AG10803 (cell line): Measurements from ENCODE around the gene KCNQ1.

Experiments
- DNase-seq: peaks from one replicate; pipeline ENCODE4 v3.0.0; 2010; ENCODE audit warnings: low read depth
- H3K4me3 ChIP-seq: 2 replicates; pipeline ENCODE4 v1.5.1; 2011; ENCODE audit warnings: mild to moderate bottlenecking, low read length, control low read depth
- TF ChIP-seq, protein P1 (sequence below): conservative IDR thresholded peaks from 2 replicates; pipeline ENCODE4 v1.5.1; 2011; ENCODE audit warnings: mild to moderate bottlenecking, low read length, control low read depth, inconsistent platforms

The KCNQ1 gene

DNA sequence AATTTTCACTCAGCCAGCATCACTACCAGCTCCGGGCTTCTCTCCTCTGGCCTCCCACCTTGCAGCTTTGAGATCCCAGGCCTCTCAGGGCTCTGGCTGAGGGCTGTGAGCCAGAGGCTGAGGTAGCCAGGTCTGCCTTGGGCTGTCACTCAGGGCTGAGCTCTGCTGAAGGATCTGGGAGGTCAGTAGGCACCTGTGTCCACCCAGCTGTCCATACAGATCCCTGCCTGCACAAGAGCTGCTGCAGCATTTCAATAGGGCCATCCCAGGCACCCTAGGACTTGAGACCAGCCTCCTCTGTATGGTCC, 242.4 kb downstream of the KCNQ1 start:
- TF ChIP-seq, protein P1, sequence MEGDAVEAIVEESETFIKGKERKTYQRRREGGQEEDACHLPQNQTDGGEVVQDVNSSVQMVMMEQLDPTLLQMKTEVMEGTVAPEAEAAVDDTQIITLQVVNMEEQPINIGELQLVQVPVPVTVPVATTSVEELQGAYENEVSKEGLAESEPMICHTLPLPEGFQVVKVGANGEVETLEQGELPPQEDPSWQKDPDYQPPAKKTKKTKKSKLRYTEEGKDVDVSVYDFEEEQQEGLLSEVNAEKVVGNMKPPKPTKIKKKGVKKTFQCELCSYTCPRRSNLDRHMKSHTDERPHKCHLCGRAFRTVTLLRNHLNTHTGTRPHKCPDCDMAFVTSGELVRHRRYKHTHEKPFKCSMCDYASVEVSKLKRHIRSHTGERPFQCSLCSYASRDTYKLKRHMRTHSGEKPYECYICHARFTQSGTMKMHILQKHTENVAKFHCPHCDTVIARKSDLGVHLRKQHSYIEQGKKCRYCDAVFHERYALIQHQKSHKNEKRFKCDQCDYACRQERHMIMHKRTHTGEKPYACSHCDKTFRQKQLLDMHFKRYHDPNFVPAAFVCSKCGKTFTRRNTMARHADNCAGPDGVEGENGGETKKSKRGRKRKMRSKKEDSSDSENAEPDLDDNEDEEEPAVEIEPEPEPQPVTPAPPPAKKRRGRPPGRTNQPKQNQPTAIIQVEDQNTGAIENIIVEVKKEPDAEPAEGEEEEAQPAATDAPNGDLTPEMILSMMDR = no peak
- no peak for DNase-seq
- H3K4me3 ChIP-seq = no peak overlapping the region

DNA sequence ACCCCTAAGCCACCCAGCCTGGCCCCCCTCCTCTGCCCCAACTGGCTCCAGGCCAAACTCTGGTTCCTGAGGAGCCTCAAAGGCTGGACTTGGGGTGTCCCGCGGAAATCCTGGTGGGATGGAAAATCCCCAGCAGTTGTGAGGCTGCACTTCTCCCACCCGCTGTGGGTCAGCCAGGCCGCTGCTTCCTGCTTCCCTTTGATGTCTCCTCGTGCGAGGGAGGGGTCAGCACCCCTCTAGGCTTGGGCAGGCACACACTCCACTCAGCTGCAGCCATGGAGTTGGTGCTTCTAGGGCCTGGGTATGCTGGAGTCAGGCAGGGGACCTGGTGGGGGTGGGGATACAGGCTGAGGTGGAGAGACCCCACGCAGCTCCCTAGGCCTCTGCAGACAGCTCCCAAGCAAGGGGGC, 243.0 kb downstream of the KCNQ1 start:
- no peak overlapping the region for H3K4me3 ChIP-seq
- no peak for DNase-seq
- TF ChIP-seq, protein P1 = no peak

DNA sequence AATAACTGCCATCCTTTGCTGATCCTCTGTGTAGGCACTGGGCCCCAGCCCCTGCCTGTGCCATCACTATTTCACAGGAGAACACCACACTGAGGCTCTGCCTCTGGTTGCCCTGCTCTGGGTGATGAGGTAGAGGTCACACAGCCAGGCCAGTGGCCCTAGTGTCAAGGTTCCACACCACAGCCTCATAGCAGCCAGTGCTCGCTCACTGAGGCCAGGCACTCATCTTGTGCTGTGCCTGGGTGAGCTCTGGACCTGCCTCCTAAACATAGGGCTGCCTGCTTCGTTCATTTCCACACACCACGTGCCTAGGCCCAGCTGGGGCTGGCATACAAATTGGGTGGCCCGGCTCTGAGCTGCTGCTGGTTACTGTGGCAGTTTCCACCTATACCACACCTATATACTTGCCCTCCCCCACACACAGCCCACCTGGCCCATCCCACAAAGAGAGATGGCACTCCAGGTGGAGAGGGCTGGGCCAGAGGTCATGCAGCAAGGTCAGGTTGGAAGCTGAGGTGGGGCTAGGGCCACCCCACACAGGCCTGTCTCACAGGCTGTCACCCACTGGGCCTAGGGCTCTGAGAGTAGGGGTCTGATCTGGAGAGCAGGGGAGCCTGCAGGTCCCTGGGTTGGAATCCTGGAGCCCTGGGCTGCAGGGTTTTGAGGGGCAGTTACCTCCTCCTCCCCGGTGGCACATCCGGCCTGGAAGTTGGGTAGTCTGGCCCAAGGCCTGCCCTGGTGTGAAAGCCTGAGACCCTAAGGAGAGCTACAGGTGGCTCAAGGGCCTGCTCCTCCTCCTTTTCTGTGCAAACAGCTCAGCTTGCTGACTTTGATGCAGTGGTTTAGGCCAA, 243.8 kb downstream of the KCNQ1 start:
- TF ChIP-seq, protein P1 = no peak
- H3K4me3 ChIP-seq = no peak overlapping the region
- DNase-seq = no peak

DNA sequence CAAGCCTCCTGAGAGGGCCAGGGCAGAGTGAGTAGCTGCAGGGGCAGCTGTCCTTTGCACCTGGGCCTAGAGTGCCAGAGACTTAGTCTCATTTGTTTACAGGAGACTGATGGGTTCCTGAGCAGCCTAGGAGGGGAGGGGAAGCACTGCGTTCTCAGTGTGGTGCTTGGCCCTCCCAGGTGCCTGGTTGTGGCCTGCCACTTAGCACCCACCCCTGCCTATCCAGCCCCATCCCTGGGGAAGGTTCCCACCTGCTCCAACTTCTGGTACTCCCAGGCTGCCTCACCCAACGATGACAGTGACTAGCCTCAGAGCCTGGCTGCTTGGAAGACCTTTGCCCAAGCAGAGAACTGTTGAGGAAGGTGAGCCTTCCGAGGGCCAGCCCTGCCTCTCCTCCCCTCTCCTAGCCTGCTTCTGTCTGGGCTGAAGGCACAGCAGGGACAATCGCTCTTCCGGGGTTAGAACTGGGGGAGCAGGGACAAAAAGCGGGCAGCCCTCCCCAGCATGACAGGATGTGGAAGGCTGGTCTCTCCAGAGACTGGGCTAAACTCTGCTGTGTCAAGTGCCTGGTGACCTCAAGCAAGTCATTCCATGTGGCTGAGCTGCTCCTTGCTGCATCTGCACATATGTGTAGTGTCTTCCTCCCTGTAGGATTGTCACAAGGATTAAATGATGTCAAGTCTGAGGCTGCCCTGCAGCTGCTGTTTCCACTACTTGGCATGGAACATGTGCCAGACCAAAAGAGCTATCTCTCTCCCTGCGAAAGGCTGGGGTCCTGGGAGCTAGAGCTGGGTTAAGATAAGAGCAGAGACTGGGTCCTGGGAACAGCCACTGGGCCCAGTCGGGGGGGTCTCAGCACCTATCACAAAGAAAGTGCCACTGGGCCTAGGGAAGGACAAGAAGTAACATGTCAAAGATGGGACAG, 245.1 kb downstream of the KCNQ1 start:
- TF ChIP-seq, protein P1 = no peak
- H3K4me3 ChIP-seq = no peak overlapping the region
- no peak for DNase-seq

DNA sequence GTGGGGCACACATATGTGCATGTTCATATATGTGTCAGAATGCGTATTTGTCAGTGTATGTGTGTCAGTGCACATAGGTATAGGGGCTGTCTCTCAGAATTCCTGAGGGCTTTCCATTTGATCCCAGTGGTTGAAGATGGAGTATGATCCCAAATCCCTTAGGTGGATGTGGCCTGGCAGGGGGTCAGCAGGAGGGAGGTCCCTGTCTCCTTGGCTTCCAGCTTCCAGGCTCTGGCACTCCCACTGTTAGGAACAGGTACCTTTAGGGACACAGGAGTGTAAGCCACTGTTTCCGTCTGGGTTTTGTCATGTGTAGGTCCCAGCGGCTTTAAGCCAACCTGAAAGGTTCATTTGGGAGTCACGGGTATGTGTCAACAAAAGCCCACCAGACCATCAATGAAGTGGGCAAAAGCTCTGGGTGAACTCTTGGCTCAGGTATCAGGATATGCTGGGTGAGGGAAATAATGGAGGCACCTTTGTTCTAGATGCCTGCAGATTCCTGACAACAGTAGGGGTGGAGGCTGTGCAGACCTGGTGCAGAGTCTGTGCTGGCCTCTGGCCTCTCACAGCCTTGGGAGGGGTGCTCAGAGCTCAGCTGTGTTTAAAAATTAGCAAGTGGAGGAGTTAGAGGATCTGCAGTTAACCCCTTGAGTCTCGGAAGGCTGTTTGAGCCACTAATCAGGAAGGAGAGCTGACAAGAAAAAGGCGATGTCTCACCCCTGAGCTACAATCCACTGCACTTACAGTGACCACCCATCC, 246.0 kb downstream of the KCNQ1 start:
- H3K4me3 ChIP-seq = no peak overlapping the region
- TF ChIP-seq, protein P1 = no peak
- DNase-seq = no peak

DNA sequence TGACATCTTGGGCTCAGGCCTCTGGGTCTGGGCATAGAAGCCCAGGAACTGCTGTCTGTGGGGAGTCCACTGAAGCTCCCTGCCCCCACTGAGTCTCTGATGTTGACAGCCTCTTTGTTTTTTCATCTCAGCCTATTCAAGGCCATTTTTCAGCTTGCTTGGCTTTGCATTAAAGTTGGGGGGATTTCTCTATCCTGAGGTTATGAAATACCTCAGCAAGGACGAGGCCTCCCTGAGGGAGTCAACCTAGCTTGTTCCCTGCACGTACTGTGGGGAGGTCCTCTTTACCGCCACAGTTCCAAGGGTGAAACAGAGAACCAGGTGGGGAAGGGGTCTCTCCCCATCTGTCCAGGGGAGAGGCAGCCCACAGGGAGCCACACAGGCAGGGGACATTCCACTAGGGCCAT, 246.6 kb downstream of the KCNQ1 start:
- H3K4me3 ChIP-seq = no peak overlapping the region
- TF ChIP-seq, protein P1 = no peak
- DNase-seq = no peak
